Measurements from ENCODE around the gene PPIC.

Gene PPIC

DNA sequence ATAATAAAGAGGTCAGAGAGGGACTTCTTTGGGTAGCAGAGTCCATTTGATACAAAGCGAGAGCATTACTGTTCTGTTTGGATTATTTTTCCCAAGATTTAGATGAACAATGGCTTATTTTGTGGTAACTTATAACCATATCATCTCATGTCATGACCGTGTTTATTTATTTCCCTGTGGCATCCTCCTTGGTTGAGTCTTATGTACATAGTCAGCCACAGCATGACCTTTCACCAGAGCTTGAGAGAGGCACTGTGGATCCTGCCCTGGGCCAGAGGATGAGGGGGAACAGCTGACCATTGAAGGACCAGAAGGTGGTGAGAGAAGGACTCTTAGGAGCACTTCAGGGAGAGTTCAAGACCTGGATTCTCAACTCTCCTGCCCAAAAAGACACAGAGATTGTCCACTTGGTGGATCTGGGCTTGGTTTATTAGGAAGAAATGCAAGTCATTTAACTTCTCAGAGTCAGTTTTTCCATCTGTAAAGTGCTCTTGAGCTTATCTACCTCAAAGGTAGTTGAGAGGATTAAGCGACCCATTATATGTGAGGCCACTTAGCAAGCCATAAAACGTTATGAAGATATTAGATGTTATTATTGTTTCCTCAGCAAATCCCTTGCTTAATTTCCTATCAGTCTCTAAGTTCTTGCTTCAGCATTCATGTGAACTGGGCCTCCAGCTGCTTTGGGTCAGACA lies 51.4 kb downstream of the PPIC start:
- TF ChIP-seq, protein P1, sequence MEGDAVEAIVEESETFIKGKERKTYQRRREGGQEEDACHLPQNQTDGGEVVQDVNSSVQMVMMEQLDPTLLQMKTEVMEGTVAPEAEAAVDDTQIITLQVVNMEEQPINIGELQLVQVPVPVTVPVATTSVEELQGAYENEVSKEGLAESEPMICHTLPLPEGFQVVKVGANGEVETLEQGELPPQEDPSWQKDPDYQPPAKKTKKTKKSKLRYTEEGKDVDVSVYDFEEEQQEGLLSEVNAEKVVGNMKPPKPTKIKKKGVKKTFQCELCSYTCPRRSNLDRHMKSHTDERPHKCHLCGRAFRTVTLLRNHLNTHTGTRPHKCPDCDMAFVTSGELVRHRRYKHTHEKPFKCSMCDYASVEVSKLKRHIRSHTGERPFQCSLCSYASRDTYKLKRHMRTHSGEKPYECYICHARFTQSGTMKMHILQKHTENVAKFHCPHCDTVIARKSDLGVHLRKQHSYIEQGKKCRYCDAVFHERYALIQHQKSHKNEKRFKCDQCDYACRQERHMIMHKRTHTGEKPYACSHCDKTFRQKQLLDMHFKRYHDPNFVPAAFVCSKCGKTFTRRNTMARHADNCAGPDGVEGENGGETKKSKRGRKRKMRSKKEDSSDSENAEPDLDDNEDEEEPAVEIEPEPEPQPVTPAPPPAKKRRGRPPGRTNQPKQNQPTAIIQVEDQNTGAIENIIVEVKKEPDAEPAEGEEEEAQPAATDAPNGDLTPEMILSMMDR (conservative IDR thresholded peaks at IDR 0.05; ENCODE audit: low read depth), result no peak
- ChIA-PET CTCF (no interaction called here), POLR2A (ENCODE audit: low non-redundant PET) (no interaction called here)
- no peak overlapping the region for H3K27ac ChIP-seq
- no peak for DNase-seq (ENCODE audit: low spot score)

GRCh38 chr5:122984425-122984824 lies 52.1 kb downstream of the PPIC start:
- TF ChIP-seq, protein P1 (conservative IDR thresholded peaks at IDR 0.05; ENCODE audit: low read depth), result no peak
- CTCF ChIA-PET, result no interaction called here
- no peak for DNase-seq (ENCODE audit: low spot score)
- no peak overlapping the region for H3K27ac ChIP-seq
- POLR2A ChIA-PET (ENCODE audit: low non-redundant PET), result no interaction called here

GRCh38 chr5:122982376-122982775 lies 54.1 kb downstream of the PPIC start:
- CTCF ChIA-PET, result no interaction called here
- POLR2A ChIA-PET (ENCODE audit: low non-redundant PET), result no interaction called here
- TF ChIP-seq, protein P1 (conservative IDR thresholded peaks at IDR 0.05; ENCODE audit: low read depth), result no peak
- no peak for DNase-seq (ENCODE audit: low spot score)
- no peak overlapping the region for H3K27ac ChIP-seq

DNA sequence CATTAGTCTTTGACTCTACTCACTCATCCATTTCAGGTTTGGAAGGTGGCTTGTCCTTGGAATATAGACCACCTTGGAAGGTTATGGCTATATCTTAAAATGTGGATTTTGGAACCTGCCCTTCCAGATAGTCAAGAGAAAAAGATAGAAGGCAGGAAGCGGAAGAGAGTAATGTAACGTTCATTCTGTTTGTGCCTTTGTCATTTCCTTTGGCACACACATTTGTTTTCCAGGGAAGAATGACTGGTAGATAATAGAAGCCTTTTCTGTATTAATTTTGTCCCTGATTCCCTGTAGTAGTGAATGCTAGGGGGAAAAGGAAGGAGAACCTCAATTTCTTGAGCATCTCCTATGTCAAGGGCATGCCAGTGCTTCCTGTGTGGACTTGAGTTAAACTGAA lies 54.7 kb downstream of the PPIC start:
- no peak overlapping the region for H3K27ac ChIP-seq
- CTCF ChIA-PET, result no interaction called here
- POLR2A ChIA-PET (ENCODE audit: low non-redundant PET), result no interaction called here
- DNase-seq (ENCODE audit: low spot score), result no peak
- TF ChIP-seq, protein P1 (conservative IDR thresholded peaks at IDR 0.05; ENCODE audit: low read depth), result no peak

- no peak for DNase-seq (ENCODE audit: low spot score)
- ChIA-PET CTCF (interaction anchor here (0.7 kb wide), 1 partner anchor 328 kb away, joined by 3 read pairs; no protein-coding TSS in a partner anchor), POLR2A (ENCODE audit: low non-redundant PET) (no interaction called here)
- TF ChIP-seq, protein P1 (conservative IDR thresholded peaks at IDR 0.05; ENCODE audit: low read depth), result no peak
- H3K27ac ChIP-seq, result no peak overlapping the region
Measured at GRCh38 chr5:122978644-122979297, 57.8 kb downstream of the PPIC start.

DNA sequence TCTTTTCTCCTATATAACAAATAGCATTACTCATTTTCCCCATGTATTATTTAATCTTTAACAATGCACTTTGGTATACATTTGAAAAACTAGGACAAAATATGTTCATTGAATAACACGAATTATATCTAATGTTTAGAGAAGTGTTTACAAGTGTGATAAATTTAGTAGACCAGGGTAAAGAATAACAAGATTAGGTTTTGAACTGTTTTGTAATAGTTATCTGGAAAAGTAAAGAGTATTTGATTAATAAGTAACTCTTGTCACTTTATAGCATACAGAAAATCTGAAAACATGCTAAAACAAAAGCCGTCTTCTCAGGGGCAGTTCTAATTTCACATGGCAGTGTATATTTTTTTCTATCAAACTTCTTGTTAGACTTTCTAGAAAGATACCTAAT lies 58.5 kb downstream of the PPIC start:
- POLR2A ChIA-PET (ENCODE audit: low non-redundant PET), result no interaction called here
- H3K27ac ChIP-seq, result no peak overlapping the region
- TF ChIP-seq, protein P1 (conservative IDR thresholded peaks at IDR 0.05; ENCODE audit: low read depth), result no peak
- CTCF ChIA-PET, result interaction anchor here (0.7 kb wide), 1 partner anchor 328 kb away, joined by 3 read pairs; no protein-coding TSS in a partner anchor
- DNase-seq (ENCODE audit: low spot score), result no peak
